Right lobe of liver (tissue), 4 donors: Measurements from ENCODE around the gene BMERB1.

Experiments
- CTCF ChIP-seq, 4 donors: fragments of 200-600 bp in 3 of 4; fragments of 450-650 bp in 1 of 4; IDR thresholded peaks; one replicate each; pipeline versions ENCODE4 v1.5.1 to v1.8.0; 2016 to 2022; ENCODE audit warnings: antibody characterized with exemption in 4 of 4, mild to moderate bottlenecking in 2 of 4
- POLR2A ChIP-seq: fragments of 450-650 bp; IDR thresholded peaks from one replicate; pipeline ENCODE4 v1.6.1; 2017; ENCODE audit warnings: antibody characterized with exemption, mild to moderate bottlenecking
- donor health status: DM: no; HTN: no; CAD: no.
- donor health status: DM: no; HTN: no; CAD: no.
- donor health status: DM: no; HTN: yes; CAD: no.

GRCh38 chr16:15466886-15467781 is 32.7 kb downstream of the BMERB1 start:
- TF ChIP-seq CTCF (IDR thresholded peaks at IDR 0.05) (peak; percentile 41 to 72 (median 44)), POLR2A (no peak)
